ENCODE data around the gene PDE4D. TPM values are rescaled to one million over a fixed set of nuclear protein-coding genes. Genes with fewer than 3 reads are reported as not detected.

PDE4D gene
- total RNA-seq, 4 donors from 2014 or later, result 35.0 to 121 (median 63.4) TPM

GRCh38 chr5:58937031-58937681 is 956.4 kb downstream of the PDE4D start:
- no peak for ATAC-seq
- Histone ChIP-seq H3K9me3 (no peaks in the 10 kb centered on the region), H3K27ac (no peak overlapping the region), H3K4me1 (no peaks in the 10 kb centered on the region), H3K4me3 (no peak overlapping the region), H3K36me3 (no peaks in the 10 kb centered on the region), H3K27me3 (peaks cover 7% of the 10 kb centered on the region)
- WGBS, 2 donors (ENCODE audit: low coverage in 1 of 2), result 83 to 100% methylated on average over 1 to 4 of the region's 19 CpGs
- TF ChIP-seq POLR2A (IDR thresholded peaks at IDR 0.05) (no peak), POLR2AphosphoS5 (IDR thresholded peaks at IDR 0.05) (no peak), EP300 (IDR thresholded peaks at IDR 0.05) (no peak), CTCF (IDR thresholded peaks at IDR 0.05) (no peak)

- no peaks in the 10 kb centered on the region for H3K9me3 ChIP-seq
- H3K36me3 ChIP-seq, result no peaks in the 10 kb centered on the region
- ATAC-seq, result no peak
- TF ChIP-seq POLR2AphosphoS5 (IDR thresholded peaks at IDR 0.05) (no peak), POLR2A (IDR thresholded peaks at IDR 0.05) (no peak), CTCF (IDR thresholded peaks at IDR 0.05) (no peak), EP300 (IDR thresholded peaks at IDR 0.05) (no peak)
- 49 to 84% methylated on average over 3 of the region's 3 CpGs for WGBS, 2 donors (ENCODE audit: low coverage in 1 of 2)
- peaks cover 9% of the 10 kb centered on the region for H3K27me3 ChIP-seq
- H3K4me3 ChIP-seq, result no peak overlapping the region
- no peak overlapping the region for H3K27ac ChIP-seq
- no peaks in the 10 kb centered on the region for H3K4me1 ChIP-seq
Measured at GRCh38 chr5:58934629-58935097, 958.9 kb downstream of the PDE4D start.

- Histone ChIP-seq H3K36me3 (no peaks in the 10 kb centered on the region), H3K27me3 (peaks cover 9% of the 10 kb centered on the region), H3K27ac (no peak overlapping the region), H3K9me3 (no peaks in the 10 kb centered on the region), H3K4me3 (no peak overlapping the region), H3K4me1 (no peaks in the 10 kb centered on the region)
- no peak for ATAC-seq
- no peak for TF ChIP-seq EP300 (IDR thresholded peaks at IDR 0.05)
- TF ChIP-seq CTCF (IDR thresholded peaks at IDR 0.05), result no peak
- no peak for TF ChIP-seq POLR2AphosphoS5 (IDR thresholded peaks at IDR 0.05)
- TF ChIP-seq POLR2A (IDR thresholded peaks at IDR 0.05), result no peak
- 62 to 83% methylated on average over 6 of the region's 6 CpGs for WGBS, 2 donors (ENCODE audit: low coverage in 1 of 2)
Measured at GRCh38 chr5:58933891-58934628, 959.5 kb downstream of the PDE4D start.

GRCh38 chr5:58932057-58932612 is 961.4 kb downstream of the PDE4D start:
- WGBS, 2 donors (ENCODE audit: low coverage in 1 of 2), result 80 to 96% methylated on average over 4 of the region's 4 CpGs
- Histone ChIP-seq H3K4me3 (no peak overlapping the region), H3K4me1 (no peaks in the 10 kb centered on the region), H3K36me3 (no peaks in the 10 kb centered on the region), H3K9me3 (no peaks in the 10 kb centered on the region), H3K27me3 (peaks cover 2% of the 10 kb centered on the region), H3K27ac (no peak overlapping the region)
- ATAC-seq, result no peak
- no peak for TF ChIP-seq POLR2A (IDR thresholded peaks at IDR 0.05)

GRCh38 chr5:58930520-58930919 is 963.0 kb downstream of the PDE4D start:
- peaks cover 2% of the 10 kb centered on the region for H3K27me3 ChIP-seq
- H3K9me3 ChIP-seq, result no peaks in the 10 kb centered on the region
- TF ChIP-seq POLR2A (IDR thresholded peaks at IDR 0.05) (no peak), CTCF (IDR thresholded peaks at IDR 0.05) (no peak), EP300 (IDR thresholded peaks at IDR 0.05) (no peak), POLR2AphosphoS5 (IDR thresholded peaks at IDR 0.05) (no peak)
- H3K4me1 ChIP-seq, result peaks cover 0 to 7% (median 0%) of the 10 kb centered on the region in 3 donors
- 85 to 92% methylated on average over 2 to 3 of the region's 3 CpGs for WGBS, 2 donors (ENCODE audit: low coverage in 1 of 2)
- H3K27ac ChIP-seq, result no peak overlapping the region
- ATAC-seq, result no peak
- no peak overlapping the region for H3K4me3 ChIP-seq
- no peaks in the 10 kb centered on the region for H3K36me3 ChIP-seq
